ENCODE data around the gene MKRN1. TPM values are rescaled to one million over a fixed set of nuclear protein-coding genes. Genes with fewer than 3 reads are reported as not detected.

Gene MKRN1
- total RNA-seq, 5 donors from 2014 or later (not counting 1 experiment from before 2014, with no cell fraction given) = 108 to 146 (median 137) TPM

- CTCF ChIA-PET = interaction anchor here in 1 of 2 donors (0.6 kb wide), 2 partner anchors 20 to 30 kb away, joined by 4 to 6 read pairs; no protein-coding TSS in a partner anchor
- H3K4me1 Mint-ChIP-seq = peaks cover 18 to 50% (median 23%) of the 10 kb centered on the region in 3 donors
- H3K27ac Mint-ChIP-seq = peak overlapping the region; percentile 1 to 78
- POLR2A ChIA-PET = no interaction called here
- H3K27me3 Mint-ChIP-seq = no peaks in the 10 kb centered on the region
- no peaks in the 10 kb centered on the region for H3K27me3 ChIP-seq (replicated peaks in 1 of 2; ENCODE audit: control insufficient read depth in 2 of 2, extremely low read depth in 1 of 2, insufficient read depth in 2 of 2, low read length in 1 of 2)
- H3K4me3 ChIP-seq (ENCODE audit: control insufficient read depth in 1 of 2, extremely low read depth in 1 of 2, low read length in 1 of 2) = no peak overlapping the region
- H3K36me3 ChIP-seq (ENCODE audit: control insufficient read depth in 2 of 2, extremely low read depth in 1 of 2, insufficient read depth in 1 of 2, low read length in 1 of 2) = peaks cover 0 to 6% of the 10 kb centered on the region in 2 donors
- no peaks in the 10 kb centered on the region for H3K9me3 Mint-ChIP-seq
- H3K36me3 Mint-ChIP-seq = peaks cover 13% of the 10 kb centered on the region
- no peaks in the 10 kb centered on the region for H3K9me3 ChIP-seq
- peaks cover 2 to 4% of the 10 kb centered on the region in 2 experiments for H3K4me1 ChIP-seq (ENCODE audit: control insufficient read depth in 1 of 2, extremely low read depth in 1 of 2, insufficient read depth in 2 of 2, low read length in 2 of 2)
- WGBS (ENCODE audit: insufficient coverage) = 100% methylated on average over 1 of the region's 7 CpGs
- no peak overlapping the region for H3K4me3 Mint-ChIP-seq
- ATAC-seq (replicated peaks in 1 of 4) = peak in 2 of 4 experiments; percentile 44 to 48
- DNase-seq = no peak
- no peak overlapping the region for H3K27ac ChIP-seq (ENCODE audit: low read length)
These were observed 31.5 kb downstream of the MKRN1 start for GRCh38 chr7:140447841-140448240.

DNA sequence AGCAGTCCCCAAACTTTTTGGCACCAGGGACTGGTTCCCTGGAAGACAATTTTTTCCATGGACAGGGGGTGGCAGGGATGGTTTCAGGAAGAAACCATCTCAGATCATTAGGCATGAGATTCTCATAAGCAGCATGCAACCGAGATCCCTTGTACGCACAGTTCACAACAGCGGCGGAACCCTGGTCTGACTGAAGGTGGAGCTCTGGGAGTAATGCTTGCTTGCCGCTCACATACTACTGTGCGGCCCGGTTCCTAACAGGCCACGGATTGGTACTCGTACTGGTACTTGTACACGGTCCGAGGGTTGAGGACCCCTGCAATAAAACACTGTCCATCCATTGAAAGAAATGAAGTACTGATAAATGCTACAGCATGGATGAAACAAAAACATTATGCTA, 32.8 kb downstream of the MKRN1 start:
- no peaks in the 10 kb centered on the region for H3K9me3 ChIP-seq
- Mint-ChIP-seq H3K9me3 (no peaks in the 10 kb centered on the region), H3K27ac (no peak overlapping the region), H3K4me3 (no peak overlapping the region), H3K4me1 (peaks cover 13 to 40% (median 15%) of the 10 kb centered on the region in 3 donors), H3K36me3 (peaks cover 2% of the 10 kb centered on the region), H3K27me3 (no peaks in the 10 kb centered on the region)
- H3K4me1 ChIP-seq (ENCODE audit: control insufficient read depth in 1 of 2, extremely low read depth in 1 of 2, insufficient read depth in 2 of 2, low read length in 2 of 2) = peaks cover 2 to 4% of the 10 kb centered on the region in 2 experiments
- no peak for DNase-seq
- H3K4me3 ChIP-seq (ENCODE audit: control insufficient read depth in 1 of 2, extremely low read depth in 1 of 2, low read length in 1 of 2) = no peak overlapping the region
- POLR2A ChIA-PET = no interaction called here
- no peaks in the 10 kb centered on the region for H3K27me3 ChIP-seq (replicated peaks in 1 of 2; ENCODE audit: control insufficient read depth in 2 of 2, extremely low read depth in 1 of 2, insufficient read depth in 2 of 2, low read length in 1 of 2)
- ATAC-seq (replicated peaks in 1 of 4) = no peak
- H3K36me3 ChIP-seq (ENCODE audit: control insufficient read depth in 2 of 2, extremely low read depth in 1 of 2, insufficient read depth in 1 of 2, low read length in 1 of 2) = no peaks in the 10 kb centered on the region
- WGBS (ENCODE audit: insufficient coverage) = 98% methylated on average over 7 of the region's 11 CpGs
- CTCF ChIA-PET = no interaction called here
- no peak overlapping the region for H3K27ac ChIP-seq (ENCODE audit: low read length)

DNA sequence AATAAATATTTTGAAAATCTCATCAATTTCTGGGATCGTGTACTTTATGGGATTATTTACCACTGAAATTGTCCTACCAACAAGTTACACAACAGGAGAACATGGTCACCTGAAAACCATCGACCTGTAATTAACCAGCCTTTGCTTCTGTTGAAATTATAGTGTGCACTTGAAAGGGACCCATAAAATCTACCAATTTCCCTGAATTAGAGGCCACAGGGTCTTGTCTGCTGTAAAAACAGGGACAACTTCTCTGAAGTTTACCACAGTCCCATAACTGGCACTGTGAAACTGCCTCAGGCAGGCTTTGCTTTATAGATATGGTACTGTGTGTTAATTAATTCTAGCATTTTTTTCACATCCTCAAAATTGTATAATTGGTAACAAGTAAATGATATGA, 37.8 kb downstream of the MKRN1 start:
- Mint-ChIP-seq H3K27ac (no peak overlapping the region), H3K36me3 (no peaks in the 10 kb centered on the region), H3K4me1 (peaks cover 0 to 1% (median 0%) of the 10 kb centered on the region in 3 donors), H3K4me3 (no peak overlapping the region), H3K27me3 (no peaks in the 10 kb centered on the region), H3K9me3 (no peaks in the 10 kb centered on the region)
- Histone ChIP-seq H3K27ac (ENCODE audit: low read length) (no peak overlapping the region), H3K9me3 (no peaks in the 10 kb centered on the region), H3K27me3 (replicated peaks in 1 of 2; ENCODE audit: control insufficient read depth in 2 of 2, extremely low read depth in 1 of 2, insufficient read depth in 2 of 2, low read length in 1 of 2) (no peaks in the 10 kb centered on the region), H3K36me3 (ENCODE audit: control insufficient read depth in 2 of 2, extremely low read depth in 1 of 2, insufficient read depth in 1 of 2, low read length in 1 of 2) (no peaks in the 10 kb centered on the region), H3K4me3 (ENCODE audit: control insufficient read depth in 1 of 2, extremely low read depth in 1 of 2, low read length in 1 of 2) (no peak overlapping the region), H3K4me1 (ENCODE audit: control insufficient read depth in 1 of 2, extremely low read depth in 1 of 2, insufficient read depth in 2 of 2, low read length in 2 of 2) (no peaks in the 10 kb centered on the region)
- ATAC-seq (replicated peaks in 1 of 4) = no peak
- CTCF ChIA-PET = interaction anchor here in 1 of 2 donors (0.6 kb wide), 1 partner anchor 280 kb away, joined by 5 read pairs; no protein-coding TSS in a partner anchor
- DNase-seq = no peak
- POLR2A ChIA-PET = no interaction called here
- WGBS (ENCODE audit: insufficient coverage) = no CpG with 5 or more reads among the region's 2 CpGs

GRCh38 chr7:140440593-140440992, 38.7 kb downstream of the MKRN1 start:
- Mint-ChIP-seq H3K36me3 (no peaks in the 10 kb centered on the region), H3K27me3 (peaks cover 0 to 2% of the 10 kb centered on the region in 2 donors), H3K27ac (no peak overlapping the region), H3K9me3 (no peaks in the 10 kb centered on the region), H3K4me3 (no peak overlapping the region), H3K4me1 (peaks cover 0 to 1% (median 0%) of the 10 kb centered on the region in 3 donors)
- H3K9me3 ChIP-seq = no peaks in the 10 kb centered on the region
- WGBS (ENCODE audit: insufficient coverage) = 96% methylated on average over 3 of the region's 3 CpGs
- ATAC-seq (replicated peaks in 1 of 4) (no peak), DNase-seq (no peak)
- ChIA-PET CTCF (interaction anchor here in 1 of 2 donors (0.5 to 0.6 kb wide), 2 partner anchors 14 to 63 kb away, joined by 4 to 8 read pairs; no protein-coding TSS in a partner anchor), POLR2A (interaction anchor here in 1 of 2 donors (0.6 kb wide), 1 partner anchor 897 kb away, joined by 5 read pairs; no protein-coding TSS in a partner anchor)
- H3K27ac ChIP-seq (ENCODE audit: low read length) = no peak overlapping the region
- H3K27me3 ChIP-seq (replicated peaks in 1 of 2; ENCODE audit: control insufficient read depth in 2 of 2, extremely low read depth in 1 of 2, insufficient read depth in 2 of 2, low read length in 1 of 2) = no peaks in the 10 kb centered on the region
- no peaks in the 10 kb centered on the region for H3K4me1 ChIP-seq (ENCODE audit: control insufficient read depth in 1 of 2, extremely low read depth in 1 of 2, insufficient read depth in 2 of 2, low read length in 2 of 2)
- no peaks in the 10 kb centered on the region for H3K36me3 ChIP-seq (ENCODE audit: control insufficient read depth in 2 of 2, extremely low read depth in 1 of 2, insufficient read depth in 1 of 2, low read length in 1 of 2)
- H3K4me3 ChIP-seq (ENCODE audit: control insufficient read depth in 1 of 2, extremely low read depth in 1 of 2, low read length in 1 of 2) = no peak overlapping the region

GRCh38 chr7:140439359-140439758, 39.9 kb downstream of the MKRN1 start:
- Histone ChIP-seq H3K36me3 (ENCODE audit: control insufficient read depth in 2 of 2, extremely low read depth in 1 of 2, insufficient read depth in 1 of 2, low read length in 1 of 2) (no peaks in the 10 kb centered on the region), H3K4me3 (ENCODE audit: control insufficient read depth in 1 of 2, extremely low read depth in 1 of 2, low read length in 1 of 2) (no peak overlapping the region), H3K4me1 (ENCODE audit: control insufficient read depth in 1 of 2, extremely low read depth in 1 of 2, insufficient read depth in 2 of 2, low read length in 2 of 2) (no peaks in the 10 kb centered on the region), H3K27me3 (replicated peaks in 1 of 2; ENCODE audit: control insufficient read depth in 2 of 2, extremely low read depth in 1 of 2, insufficient read depth in 2 of 2, low read length in 1 of 2) (peaks cover 0 to 7% of the 10 kb centered on the region in 2 experiments), H3K9me3 (no peaks in the 10 kb centered on the region), H3K27ac (ENCODE audit: low read length) (no peak overlapping the region)
- WGBS (ENCODE audit: insufficient coverage) = no CpG with 5 or more reads among the region's 3 CpGs
- no peak for ATAC-seq (replicated peaks in 1 of 4)
- DNase-seq = no peak
- H3K4me1 Mint-ChIP-seq = peaks cover 0 to 1% (median 0%) of the 10 kb centered on the region in 3 donors
- POLR2A ChIA-PET = interaction anchor here in 1 of 2 donors (0.6 kb wide), 1 partner anchor 1045 kb away, joined by 3 read pairs; no protein-coding TSS in a partner anchor
- CTCF ChIA-PET = interaction anchor here (0.5 to 0.7 kb wide), 4 partner anchors 240 to 823 kb away, joined by 3 to 5 read pairs (median 4); no protein-coding TSS in a partner anchor
- peaks cover 0 to 2% of the 10 kb centered on the region in 2 donors for H3K27me3 Mint-ChIP-seq
- no peak overlapping the region for H3K4me3 Mint-ChIP-seq
- H3K9me3 Mint-ChIP-seq = no peaks in the 10 kb centered on the region
- no peaks in the 10 kb centered on the region for H3K36me3 Mint-ChIP-seq
- H3K27ac Mint-ChIP-seq = no peak overlapping the region

GRCh38 chr7:140435252-140435895, 43.9 kb downstream of the MKRN1 start:
- H3K27ac ChIP-seq (ENCODE audit: low read length) = no peak overlapping the region
- peaks cover 0 to 7% of the 10 kb centered on the region in 2 experiments for H3K27me3 ChIP-seq (replicated peaks in 1 of 2; ENCODE audit: control insufficient read depth in 2 of 2, extremely low read depth in 1 of 2, insufficient read depth in 2 of 2, low read length in 1 of 2)
- DNase-seq (no peak), ATAC-seq (replicated peaks in 1 of 4) (no peak)
- Mint-ChIP-seq H3K9me3 (no peaks in the 10 kb centered on the region), H3K4me3 (no peak overlapping the region), H3K27ac (no peak overlapping the region), H3K27me3 (peaks cover 0 to 2% of the 10 kb centered on the region in 2 donors), H3K36me3 (no peaks in the 10 kb centered on the region), H3K4me1 (no peaks in the 10 kb centered on the region)
- POLR2A ChIA-PET = no interaction called here
- H3K36me3 ChIP-seq (ENCODE audit: control insufficient read depth in 2 of 2, extremely low read depth in 1 of 2, insufficient read depth in 1 of 2, low read length in 1 of 2) = no peaks in the 10 kb centered on the region
- no peaks in the 10 kb centered on the region for H3K9me3 ChIP-seq
- no peak overlapping the region for H3K4me3 ChIP-seq (ENCODE audit: control insufficient read depth in 1 of 2, extremely low read depth in 1 of 2, low read length in 1 of 2)
- no peaks in the 10 kb centered on the region for H3K4me1 ChIP-seq (ENCODE audit: control insufficient read depth in 1 of 2, extremely low read depth in 1 of 2, insufficient read depth in 2 of 2, low read length in 2 of 2)
- CTCF ChIA-PET = interaction anchor here in 1 of 2 donors (0.7 kb wide), 1 partner anchor 179 kb away, joined by 3 read pairs; no protein-coding TSS in a partner anchor
- WGBS (ENCODE audit: insufficient coverage) = 79% methylated on average over 38 of the region's 51 CpGs
